GM12873 (cell line): ENCODE data around the gene PKD2L1.

Source experiments
- CTCF ChIP-seq: IDR thresholded peaks from 2 replicates; pipeline ENCODE4 v1.5.1; 2012; ENCODE audit warnings: low read depth, mild to moderate bottlenecking, moderate library complexity, low read length, control low read depth; ENCODE audit not compliant: insufficient read depth; ENCODE audit errors: missing control alignments

The PKD2L1 gene

GRCh38 chr10:100330079-100330478 is at the start of gene PKD2L1:
PKD2L1 (minus strand) TSS chr10:100330228; CDS start chr10:100330103, 125 bp downstream.
- no peak for TF ChIP-seq CTCF

DNA sequence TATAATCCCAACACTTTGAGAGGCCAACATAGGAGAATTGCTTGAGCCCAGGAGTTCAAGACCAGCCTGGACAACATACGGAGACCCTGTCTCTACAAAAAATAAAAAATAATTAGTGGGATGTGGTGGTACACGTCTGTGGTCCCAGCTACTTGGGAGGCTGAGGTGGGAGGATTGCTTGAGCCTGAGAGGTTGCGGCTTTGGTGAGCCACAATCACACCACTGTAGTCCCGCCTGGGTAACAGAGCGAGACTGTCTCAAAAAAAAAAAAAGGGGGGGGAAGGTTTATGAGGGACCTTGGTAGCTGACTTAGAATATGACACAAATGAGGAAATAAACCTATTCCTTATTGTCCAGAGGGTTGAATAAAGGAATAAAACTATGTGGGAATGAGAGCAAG is 47.8 kb upstream of the PKD2L1 start:
- no peak for TF ChIP-seq CTCF

- TF ChIP-seq CTCF: no peak
These were observed 44.2 kb upstream of the PKD2L1 start for GRCh38 chr10:100374200-100374655.

- TF ChIP-seq CTCF: no peak
These were observed 43.5 kb upstream of the PKD2L1 start for GRCh38 chr10:100373298-100374199.

GRCh38 chr10:100372415-100373297 is 42.6 kb upstream of the PKD2L1 start:
- no peak for TF ChIP-seq CTCF

GRCh38 chr10:100371482-100372027 is 41.5 kb upstream of the PKD2L1 start:
- no peak for TF ChIP-seq CTCF
